ENCODE results near the gene UBQLN2. TPM values are rescaled to one million over a fixed set of nuclear protein-coding genes. Genes with fewer than 3 reads are reported as not detected.

The UBQLN2 gene
- 21.9 and 22.0 TPM in 2 replicates for total RNA-seq (2013; cell fraction: nucleolus; rRNA removed)
- total RNA-seq (2014; rRNA removed) (4.5 and 5.9 TPM in 2 replicates), total RNA-seq (2014; rRNA removed; fragmentation: Illumina TruSeq; extraction: Trizol) (5.9 and 6.4 TPM in 2 replicates), total RNA-seq (2021) (22.9 and 23.1 TPM in 2 replicates), polyA plus RNA-seq (2011; rRNA removed) (20.3 and 22.1 TPM in 2 replicates), polyA plus RNA-seq (2014; fragmentation: Illumina TruSeq; extraction: Trizol) (16.5 and 18.5 TPM in 2 replicates), polyA plus RNA-seq (2014; fragmentation: Nextera tagmentation; extraction: Ambion mirVana) (1 to 10 TPM; 2.4 to 6.2 TPM), polyA plus RNA-seq (2014; rRNA removed) (15.6 and 16.7 TPM in 2 replicates), polyA plus RNA-seq (2016; fragmentation: Nextera tagmentation; extraction: Ambion mirVana) (10 to 100 TPM; 41.2 to 41.3 TPM), polyA minus RNA-seq (2011; rRNA and poly(A)+ RNA removed) (25.5 and 30.2 TPM in 2 replicates), Bru-seq, nascent RNA (percentile 96 among the genes with signal in this experiment), BruChase-seq, experiment 1, labeled RNA remaining after a 6-hour chase (percentile 97 among the genes with signal in this experiment), BruChase-seq, experiment 2, labeled RNA remaining after a 2-hour chase (percentile 98 among the genes with signal in this experiment)
- polyA plus RNA-seq (2011; ENCODE audit: low read depth), result 7.5 TPM
- polyA plus RNA-seq (2011; cell fraction: cytosol; rRNA removed), result 23.8 and 27.1 TPM in 2 replicates
- 19.5 and 21.4 TPM in 2 replicates for polyA plus RNA-seq (2011; cell fraction: nucleus; rRNA removed)
- polyA plus RNA-seq (2012), result 11.1 and 15.9 TPM in 2 replicates
- polyA minus RNA-seq (2011; cell fraction: cytosol; rRNA and poly(A)+ RNA removed), result 13.0 and 14.3 TPM in 2 replicates
- polyA minus RNA-seq (2011; cell fraction: nucleus; rRNA and poly(A)+ RNA removed), result 24.5 and 42.9 TPM in 2 replicates
- long read RNA-seq, experiment 1, full-length matches to known transcripts, result 13 of 13 reads
- long read RNA-seq, experiment 1, partial matches to known transcripts, result 0 of 13 reads
- long read RNA-seq, experiment 1, other reads (novel, unspliced or antisense), result 0 of 13 reads
- long read RNA-seq, experiment 2, full-length matches to known transcripts, result 7 of 7 reads
- long read RNA-seq, experiment 2, partial matches to known transcripts, result 0 of 7 reads
- long read RNA-seq, experiment 2, other reads (novel, unspliced or antisense), result 0 of 7 reads

DNA sequence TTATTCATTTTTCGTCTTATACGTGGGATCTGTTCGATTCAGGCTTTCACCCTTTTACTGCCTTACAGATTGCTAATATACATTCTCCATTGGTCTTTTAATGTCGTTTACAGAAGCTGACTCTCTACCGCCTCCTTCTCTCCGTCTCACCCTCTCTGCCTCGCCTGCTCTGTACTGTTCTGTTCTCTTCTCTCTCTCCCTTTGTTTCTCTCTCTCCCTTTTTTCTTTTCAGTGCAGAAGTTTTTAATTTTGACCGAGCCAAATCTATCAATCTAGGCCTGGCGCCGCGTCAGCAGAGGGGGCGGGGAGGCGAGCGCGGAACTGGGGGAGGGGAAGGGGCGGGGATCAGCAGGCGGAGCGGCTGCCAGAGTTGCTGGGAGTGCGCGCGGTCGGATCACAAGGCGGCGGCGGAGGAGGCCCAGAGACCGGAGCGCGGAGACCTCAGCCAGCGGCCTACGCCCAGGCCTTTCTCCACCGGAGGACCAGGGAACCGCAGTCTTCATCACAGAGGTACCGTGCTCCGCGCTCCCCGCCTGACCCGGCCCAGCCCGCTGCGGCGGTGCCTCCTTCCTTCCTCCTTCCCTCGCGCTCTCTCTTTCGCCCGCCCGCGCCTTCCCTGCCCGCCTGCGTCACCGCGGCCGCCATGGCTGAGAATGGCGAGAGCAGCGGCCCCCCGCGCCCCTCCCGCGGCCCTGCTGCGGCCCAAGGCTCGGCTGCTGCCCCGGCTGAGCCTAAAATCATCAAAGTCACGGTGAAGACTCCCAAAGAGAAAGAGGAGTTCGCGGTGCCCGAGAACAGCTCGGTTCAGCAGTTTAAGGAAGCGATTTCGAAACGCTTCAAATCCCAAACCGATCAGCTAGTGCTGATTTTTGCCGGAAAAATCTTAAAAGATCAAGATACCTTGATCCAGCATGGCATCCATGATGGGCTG lies at the start of gene UBQLN2:
Gene UBQLN2, plus strand, starts transcription at position 397 of the 931 bp plus-strand sequence. Its CDS starts 247 bp downstream, at position 644.
- FAIRE-seq, result peak; percentile 54
- ATAC-seq, result peak; percentile 84
- peak within 1 kb of the TSS; percentile 75 for H3K9ac ChIP-seq (ENCODE audit: control insufficient read depth, insufficient read depth, low read length)
- peaks cover 47% of the 10 kb centered on the region for H3K79me2 ChIP-seq (ENCODE audit: control insufficient read depth, insufficient read depth, low read length)
- no peaks in the 10 kb centered on the region for H3K36me3 ChIP-seq (ENCODE audit: control insufficient read depth in 2 of 2, insufficient read depth in 2 of 2, low read length in 1 of 2)
- peak within 1 kb of the TSS; percentile 77 for H3K27ac ChIP-seq (ENCODE audit: control insufficient read depth, insufficient read depth)
- H3K4me1 ChIP-seq (ENCODE audit: control insufficient read depth, insufficient read depth, low read length), result no peaks in the 10 kb centered on the region
- SMC1A ChIA-PET (ENCODE audit: uncharacterized antibody, unreplicated experiment), result no interaction called here
- RAD21 ChIA-PET (ENCODE audit: unreplicated experiment), result interaction anchor here (0.6 to 0.8 kb wide), 2 partner anchors 59 to 165 kb away, joined by 3 to 4 read pairs; no protein-coding TSS in a partner anchor
- H3K27me3 ChIP-seq (replicated peaks in 1 of 2; ENCODE audit: control insufficient read depth in 2 of 2, insufficient read depth in 2 of 2, low read length in 1 of 2), result no peaks in the 10 kb centered on the region
- CTCF ChIA-PET, result no interaction called here
- in situ Hi-C loops (cut with MboI) (loop anchor here (25.0 kb wide), 5 partner anchors 174 to 1401 kb away; partner anchors contain the start of genes NBDY, SPIN2A, SPIN3 and ZXDA), intact Hi-C loops (cut with micrococcal nuclease; ENCODE audit: unreplicated experiment) (loop anchor here (5.0 to 10.0 kb wide), 3 partner anchors 164 to 414 kb away; partner anchors contain the start of gene NBDY)
- POLR2A ChIA-PET, result no interaction called here
- peak within 1 kb of the TSS; percentile 62 for H3K4me2 ChIP-seq (ENCODE audit: control insufficient read depth, insufficient read depth)
- no peak for DNase-seq (ENCODE audit: low read depth, low spot score)
- BruUV-seq (replicated peaks), result no TSS peak
- H3K4me3 ChIP-seq, result peak within 1 kb of the TSS; percentile 76
- 46% methylated on average over 58 of the region's 70 CpGs for WGBS (ENCODE audit: insufficient coverage, insufficient replicate concordance, low lambda C conversion rate, missing lambda C conversion rate)
- no peaks in the 10 kb centered on the region for H3K9me3 ChIP-seq (replicated peaks; ENCODE audit: control insufficient read depth, insufficient read depth, low read length)
- no peaks in the 10 kb centered on the region; the same call in 1 of the 2 replicates for H4K20me1 ChIP-seq (ENCODE audit: control insufficient read depth, insufficient read depth)
- H2AFZ ChIP-seq (ENCODE audit: control insufficient read depth, low read depth, low read length), result peak within 1 kb of the TSS; percentile 69
- peak; percentile 73 for TF ChIP-seq IKZF1 (conservative IDR thresholded peaks at IDR 0.05)
- TF ChIP-seq MEF2B (IDR thresholded peaks at IDR 0.05; ENCODE audit: partially characterized antibody, poor library complexity, severe bottlenecking), result no peak
- TF ChIP-seq, protein P1, sequence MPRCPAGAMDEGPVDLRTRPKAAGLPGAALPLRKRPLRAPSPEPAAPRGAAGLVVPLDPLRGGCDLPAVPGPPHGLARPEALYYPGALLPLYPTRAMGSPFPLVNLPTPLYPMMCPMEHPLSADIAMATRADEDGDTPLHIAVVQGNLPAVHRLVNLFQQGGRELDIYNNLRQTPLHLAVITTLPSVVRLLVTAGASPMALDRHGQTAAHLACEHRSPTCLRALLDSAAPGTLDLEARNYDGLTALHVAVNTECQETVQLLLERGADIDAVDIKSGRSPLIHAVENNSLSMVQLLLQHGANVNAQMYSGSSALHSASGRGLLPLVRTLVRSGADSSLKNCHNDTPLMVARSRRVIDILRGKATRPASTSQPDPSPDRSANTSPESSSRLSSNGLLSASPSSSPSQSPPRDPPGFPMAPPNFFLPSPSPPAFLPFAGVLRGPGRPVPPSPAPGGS (IDR thresholded peaks at IDR 0.05; ENCODE audit: borderline replicate concordance, insufficient read depth, low read depth, low read length, poor library complexity, severe bottlenecking), result no peak
- no peak for TF ChIP-seq NFYA (IDR thresholded peaks at IDR 0.05; ENCODE audit: borderline replicate concordance, low read depth, low read length)
- 0 out of 3 replicates have a peak, but pooled peaks have one; percentile 35 for TF ChIP-seq POU2F2 (IDR thresholded peaks at IDR 0.05; ENCODE audit: borderline replicate concordance, low read depth, low read length)
- no peak for TF ChIP-seq SREBF2 (IDR thresholded peaks at IDR 0.05; ENCODE audit: low read length)
- no peak for TF ChIP-seq ZBED1 (IDR thresholded peaks at IDR 0.05; ENCODE audit: borderline replicate concordance)
- TF ChIP-seq TCF3 (IDR thresholded peaks at IDR 0.05; ENCODE audit: borderline replicate concordance, insufficient read depth, low read depth, low read length), result no peak
- peak; percentile 78 for TF ChIP-seq POLR2AphosphoS5 (IDR thresholded peaks at IDR 0.05; ENCODE audit: low read length)
- TF ChIP-seq CBFB (IDR thresholded peaks at IDR 0.05; ENCODE audit: low read depth), result no peak
- TF ChIP-seq KLF5 (IDR thresholded peaks at IDR 0.05; ENCODE audit: partially characterized antibody), result no peak
- TF ChIP-seq MEF2A (IDR thresholded peaks at IDR 0.05; ENCODE audit: insufficient read depth, low read depth, low read length), result no peak
- TF ChIP-seq TCF12 (IDR thresholded peaks at IDR 0.05; ENCODE audit: low read depth, low read length), result no peak
- TF ChIP-seq, protein P2, sequence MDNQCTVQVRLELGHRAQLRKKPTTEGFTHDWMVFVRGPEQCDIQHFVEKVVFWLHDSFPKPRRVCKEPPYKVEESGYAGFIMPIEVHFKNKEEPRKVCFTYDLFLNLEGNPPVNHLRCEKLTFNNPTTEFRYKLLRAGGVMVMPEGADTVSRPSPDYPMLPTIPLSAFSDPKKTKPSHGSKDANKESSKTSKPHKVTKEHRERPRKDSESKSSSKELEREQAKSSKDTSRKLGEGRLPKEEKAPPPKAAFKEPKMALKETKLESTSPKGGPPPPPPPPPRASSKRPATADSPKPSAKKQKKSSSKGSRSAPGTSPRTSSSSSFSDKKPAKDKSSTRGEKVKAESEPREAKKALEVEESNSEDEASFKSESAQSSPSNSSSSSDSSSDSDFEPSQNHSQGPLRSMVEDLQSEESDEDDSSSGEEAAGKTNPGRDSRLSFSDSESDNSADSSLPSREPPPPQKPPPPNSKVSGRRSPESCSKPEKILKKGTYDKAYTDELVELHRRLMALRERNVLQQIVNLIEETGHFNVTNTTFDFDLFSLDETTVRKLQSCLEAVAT (IDR thresholded peaks at IDR 0.05), result peak; percentile 64; the same call in 1 of the 2 replicates
